ENCODE data around the gene ARL14EPL.
A peak's percentile ranks its signal among the peaks of the same experiment; 100 is the strongest.
"Not testable (repeated sequence)": the region's sequence is repeated elsewhere in the genome, so short reads cannot be mapped to it uniquely, and the experiment has no call there.

Gene ARL14EPL

GRCh38 chr5:116058346-116058936 lies 26.2 kb downstream of the ARL14EPL start:
- no peak for DNase-seq

GRCh38 chr5:116062352-116062751 lies 30.1 kb downstream of the ARL14EPL start:
- DNase-seq, result no peak

GRCh38 chr5:116063950-116064349 lies 31.7 kb downstream of the ARL14EPL start:
- DNase-seq, result no peak

- no peak for DNase-seq
Measured at GRCh38 chr5:116068028-116068632, 35.9 kb downstream of the ARL14EPL start.

- no peak for DNase-seq
Measured at GRCh38 chr5:116071211-116071610, 38.9 kb downstream of the ARL14EPL start.

- no peak for DNase-seq
Measured at GRCh38 chr5:116075191-116075831, 43.0 kb downstream of the ARL14EPL start.

GRCh38 chr5:116076496-116076895 lies 44.2 kb downstream of the ARL14EPL start:
- no peak for DNase-seq

- DNase-seq, result no peak
Measured at GRCh38 chr5:116078199-116078598, 45.9 kb downstream of the ARL14EPL start.

- no peak for DNase-seq
Measured at GRCh38 chr5:116084287-116084691, 52.0 kb downstream of the ARL14EPL start.

GRCh38 chr5:116084871-116085715 lies 52.8 kb downstream of the ARL14EPL start, which contains the start of gene COMMD10:
COMMD10 (plus strand) TSS chr5:116085025.
- peak; percentile 88 for DNase-seq

- DNase-seq, result not testable (repeated sequence)
Measured at GRCh38 chr5:116086309-116086708, 54.0 kb downstream of the ARL14EPL start.

- DNase-seq, result no peak
Measured at GRCh38 chr5:116088062-116088461, 55.8 kb downstream of the ARL14EPL start.

- no peak for DNase-seq
Measured at GRCh38 chr5:116090302-116090701, 58.0 kb downstream of the ARL14EPL start.

GRCh38 chr5:116091416-116091815 lies 59.1 kb downstream of the ARL14EPL start:
- no peak for DNase-seq

GRCh38 chr5:116097301-116097700 lies 65.0 kb downstream of the ARL14EPL start:
- DNase-seq, result no peak

- DNase-seq, result no peak
Measured at GRCh38 chr5:116098998-116099397, 66.7 kb downstream of the ARL14EPL start.

- not testable (repeated sequence) for DNase-seq
Measured at GRCh38 chr5:116104941-116105340, 72.7 kb downstream of the ARL14EPL start.
